HG02943 (cell line): ENCODE measurements around the gene UVRAG.

Source experiments
- ATAC-seq: cut with Tn5 transposase; IDR thresholded peaks from one replicate; pipeline ENCODE4 v1.9.1; 2021; ENCODE audit warnings: mild to moderate bottlenecking, low read depth, moderate library complexity; ENCODE audit not compliant: unreplicated experiment

UVRAG gene

DNA sequence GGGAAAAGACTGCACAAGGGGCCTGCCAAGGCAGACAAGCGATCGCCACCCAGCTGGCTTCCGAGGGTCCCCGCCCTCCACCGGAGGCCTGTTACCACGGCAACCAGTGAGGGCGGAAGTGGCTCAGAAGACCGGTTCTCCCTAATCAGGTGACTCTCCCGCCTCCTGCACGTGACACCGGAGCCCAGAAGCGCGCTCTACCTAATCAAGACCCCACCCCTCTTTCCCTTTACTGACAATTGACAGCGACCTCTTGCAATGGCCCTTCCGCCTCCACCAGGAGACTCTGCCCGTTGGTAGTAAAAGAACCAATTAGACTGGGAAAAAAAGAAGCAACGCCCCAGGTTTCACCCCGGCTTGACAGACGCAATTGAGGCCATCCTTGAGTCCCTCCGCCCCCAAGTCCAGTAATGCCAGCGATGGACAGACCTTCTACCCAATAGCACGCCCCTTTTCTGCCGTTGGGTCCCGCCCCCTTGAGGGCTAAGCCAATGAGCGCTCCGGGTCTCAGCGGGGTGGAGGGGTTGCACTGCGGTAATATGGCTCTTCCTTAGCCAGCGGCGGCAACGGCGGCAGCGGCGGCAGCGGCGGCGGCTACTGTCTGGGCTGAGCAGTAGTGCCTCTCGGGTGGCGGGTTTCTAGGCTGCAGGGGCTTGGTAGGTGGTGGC, at the start of gene UVRAG:
UVRAG (plus strand) TSS at position 534 of the 668 bp plus-strand sequence. CDS start 198 bp downstream, outside the sequence.
- peak; percentile 75 for ATAC-seq

DNA sequence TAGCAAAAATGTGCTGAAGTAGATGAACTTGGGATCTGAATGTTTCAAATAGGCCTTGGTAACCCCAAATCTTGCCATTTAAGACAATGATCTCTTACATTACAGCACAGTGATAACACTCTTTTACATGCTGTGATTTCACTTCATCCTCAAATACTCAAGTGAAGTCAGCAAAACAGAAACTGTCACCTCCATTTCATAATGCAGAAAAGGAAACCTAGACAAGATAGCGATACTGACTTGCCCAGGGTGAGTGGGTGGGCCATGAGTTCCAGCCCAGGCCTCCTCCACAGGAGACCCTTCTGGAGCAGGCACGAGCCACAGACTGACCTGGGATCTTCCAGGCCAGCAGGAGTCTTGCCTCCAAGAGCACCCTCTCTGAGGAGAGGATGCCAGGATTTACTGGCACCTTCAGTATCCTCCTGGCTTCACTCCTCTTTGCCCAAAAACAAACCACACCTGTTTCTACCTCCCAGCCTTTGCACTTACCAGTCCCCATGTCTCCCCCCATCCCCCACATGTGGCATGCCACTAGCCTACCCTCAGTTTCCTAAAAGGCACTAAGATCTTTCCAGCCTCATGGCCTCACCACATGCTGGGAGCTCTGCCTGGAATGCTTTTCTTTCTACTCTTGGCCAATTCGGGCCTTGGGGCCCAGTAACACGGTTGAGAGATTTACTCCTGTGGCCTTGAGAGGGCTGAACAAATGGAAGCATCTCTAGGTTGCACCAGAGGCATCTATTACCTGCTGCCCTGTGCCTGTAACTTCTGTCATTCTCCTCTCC, 48.4 kb upstream of the UVRAG start:
- ATAC-seq: no peak

DNA sequence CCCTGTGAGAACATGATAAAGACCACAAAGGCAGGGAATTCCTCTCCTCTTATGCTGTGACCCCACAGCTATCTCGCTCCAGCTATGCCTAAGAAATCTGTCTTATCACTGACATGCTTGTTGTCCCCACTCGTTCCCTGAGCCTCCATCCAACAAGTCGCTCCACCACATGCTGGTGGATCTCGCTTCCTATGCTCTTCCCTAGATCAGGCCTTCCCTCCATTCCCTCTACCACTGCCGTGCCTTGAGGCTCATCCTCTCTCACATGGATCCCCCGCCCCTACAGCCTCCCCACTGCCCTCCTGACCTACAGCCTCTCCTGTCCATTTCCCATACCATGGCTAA, 47.8 kb upstream of the UVRAG start:
- no peak for ATAC-seq

DNA sequence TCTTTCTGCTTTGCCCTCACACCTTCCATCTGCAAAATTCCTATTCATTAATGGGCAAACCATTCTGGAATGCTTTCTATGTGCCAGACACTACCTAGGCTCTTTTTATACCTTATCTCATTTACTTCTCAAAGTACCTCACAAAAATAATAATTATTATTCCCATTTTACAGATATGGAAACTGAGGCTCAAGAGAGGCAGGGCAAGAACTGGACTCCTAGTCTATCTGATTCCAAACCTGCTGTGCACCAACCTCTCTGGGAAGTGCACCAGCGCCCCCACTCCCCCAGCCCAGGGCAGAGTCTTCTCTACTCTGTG, 47.3 kb upstream of the UVRAG start:
- ATAC-seq: no peak

DNA sequence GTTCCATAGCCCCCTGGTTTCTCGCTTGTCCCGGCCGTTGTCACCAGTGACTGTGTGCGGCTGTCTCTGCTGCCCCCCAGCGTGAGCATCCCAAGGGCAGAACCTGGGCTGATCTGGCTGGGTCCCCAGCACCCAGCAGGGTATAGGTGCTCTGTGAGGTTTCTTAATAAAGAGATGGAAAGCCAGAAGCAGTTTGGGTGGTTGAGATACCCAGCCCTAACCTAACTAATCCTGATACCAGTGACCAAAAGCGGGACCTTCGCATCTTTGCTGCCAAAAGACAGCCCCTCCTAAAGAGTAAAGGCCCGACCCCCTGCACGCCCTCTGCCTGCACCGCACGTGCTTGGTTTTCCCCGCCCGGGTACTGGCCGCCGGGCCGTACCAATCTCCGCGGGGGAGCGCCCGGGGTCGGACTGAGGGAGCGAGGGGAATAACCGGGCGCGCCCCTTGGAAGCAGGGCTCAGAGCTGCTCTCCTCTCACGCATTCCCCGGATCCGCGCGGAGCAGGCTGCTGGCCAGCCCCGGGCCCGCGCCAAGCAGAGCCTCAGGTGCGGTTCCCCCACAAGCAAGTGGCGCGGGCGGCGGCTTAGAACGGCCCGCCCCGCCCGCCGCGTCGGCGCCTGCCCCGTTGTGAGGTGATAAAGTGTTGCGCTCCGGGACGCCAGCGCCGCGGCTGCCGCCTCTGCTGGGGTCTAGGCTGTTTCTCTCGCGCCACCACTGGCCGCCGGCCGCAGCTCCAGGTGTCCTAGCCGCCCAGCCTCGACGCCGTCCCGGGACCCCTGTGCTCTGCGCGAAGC, 46.7 kb upstream of the UVRAG start, which contains the start of gene DGAT2:
DGAT2 (plus strand) TSS at position 667 of the 797 bp plus-strand sequence. CDS start 214 bp downstream, outside the sequence.
- ATAC-seq: peak; percentile 58

DNA sequence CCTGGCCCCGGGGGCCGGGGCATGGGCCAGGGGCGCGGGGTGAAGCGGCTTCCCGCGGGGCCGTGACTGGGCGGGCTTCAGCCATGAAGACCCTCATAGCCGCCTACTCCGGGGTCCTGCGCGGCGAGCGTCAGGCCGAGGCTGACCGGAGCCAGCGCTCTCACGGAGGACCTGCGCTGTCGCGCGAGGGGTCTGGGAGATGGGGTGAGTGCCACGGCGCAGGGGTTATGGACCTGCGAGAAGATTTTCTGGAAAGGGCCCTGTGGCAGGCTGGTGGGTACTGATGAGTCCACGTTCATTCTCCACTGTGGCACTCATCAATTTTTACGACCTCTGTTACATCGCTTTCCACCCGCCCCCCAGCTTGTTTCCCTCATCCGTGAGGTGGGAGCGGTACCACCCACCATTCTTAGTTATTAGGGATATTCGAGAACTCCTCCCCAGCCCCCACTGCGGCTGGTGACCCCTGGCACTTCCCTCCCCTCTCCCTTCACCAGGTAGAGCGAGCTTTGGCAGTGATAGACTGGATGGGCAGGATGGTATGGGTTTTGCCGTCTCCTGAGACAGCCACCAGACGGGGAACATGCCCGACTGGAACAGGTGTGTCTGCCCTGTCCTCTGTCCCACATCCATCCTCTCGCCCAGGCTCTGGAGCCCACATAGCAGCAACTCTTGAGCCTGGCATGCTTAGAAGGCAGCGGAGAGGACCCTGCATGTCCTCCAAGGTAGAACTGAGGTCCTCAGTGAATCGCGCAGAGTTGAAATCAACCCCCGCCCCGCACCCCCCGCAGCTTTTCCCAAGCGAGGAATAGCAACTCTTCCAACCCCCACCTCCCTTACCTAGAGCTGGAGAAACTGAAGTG, 45.9 kb upstream of the UVRAG start:
- ATAC-seq: no peak

DNA sequence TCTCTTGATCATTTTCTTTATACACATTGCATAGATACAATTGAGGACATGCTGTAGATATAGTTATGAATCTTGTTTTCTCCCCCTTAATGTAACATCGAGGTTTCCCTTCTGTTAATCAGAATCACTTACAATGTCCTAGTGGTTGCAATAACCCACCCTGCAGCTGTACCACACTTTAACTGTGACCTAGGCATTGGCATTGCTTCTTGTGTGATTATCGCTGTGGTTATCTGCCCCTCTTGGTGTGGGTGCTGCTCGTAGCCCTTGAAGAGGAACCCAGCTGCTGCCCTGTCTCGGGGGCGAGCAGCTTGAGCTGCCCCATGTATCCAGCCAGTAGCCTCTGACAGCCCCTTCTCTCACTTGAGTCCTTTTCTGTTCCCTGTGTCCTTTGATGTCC, 44.9 kb upstream of the UVRAG start:
- no peak for ATAC-seq

DNA sequence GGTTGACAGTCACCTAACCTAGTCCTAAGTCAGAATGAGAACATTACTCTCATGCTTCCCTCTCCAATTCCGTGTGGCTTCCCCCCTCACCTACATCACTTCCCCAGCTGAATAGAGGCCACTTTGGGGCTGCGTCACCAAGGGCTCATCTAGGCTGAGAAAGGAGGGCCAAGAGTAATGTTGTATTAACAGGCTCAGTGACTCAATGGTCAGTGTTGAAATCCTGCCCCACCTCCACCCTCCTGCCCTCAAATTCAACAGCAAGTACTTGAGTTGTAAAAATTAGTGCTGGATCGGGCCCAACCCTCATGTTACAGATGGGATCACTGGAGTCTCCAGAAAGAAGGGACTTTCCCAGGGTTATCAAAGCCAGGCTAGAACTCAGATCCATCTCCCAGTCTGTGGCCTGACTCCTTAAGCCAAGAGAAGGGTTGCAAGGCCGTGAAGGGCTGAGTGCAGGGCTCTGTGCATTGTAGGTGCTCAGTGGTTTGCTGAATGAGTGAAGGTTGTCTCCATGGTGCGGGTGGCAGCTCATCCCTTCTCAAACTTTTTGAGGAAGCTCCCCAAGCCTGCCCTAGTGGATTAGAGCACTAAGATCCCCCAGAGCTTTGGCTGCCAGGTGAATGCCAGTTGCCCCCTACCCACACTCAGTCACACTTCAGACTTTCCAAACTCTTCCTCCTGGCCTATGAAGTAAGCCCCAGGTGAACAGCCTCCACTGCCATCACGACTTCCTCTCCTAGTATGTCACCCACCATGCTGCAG, 43.2 kb upstream of the UVRAG start:
- ATAC-seq: no peak

DNA sequence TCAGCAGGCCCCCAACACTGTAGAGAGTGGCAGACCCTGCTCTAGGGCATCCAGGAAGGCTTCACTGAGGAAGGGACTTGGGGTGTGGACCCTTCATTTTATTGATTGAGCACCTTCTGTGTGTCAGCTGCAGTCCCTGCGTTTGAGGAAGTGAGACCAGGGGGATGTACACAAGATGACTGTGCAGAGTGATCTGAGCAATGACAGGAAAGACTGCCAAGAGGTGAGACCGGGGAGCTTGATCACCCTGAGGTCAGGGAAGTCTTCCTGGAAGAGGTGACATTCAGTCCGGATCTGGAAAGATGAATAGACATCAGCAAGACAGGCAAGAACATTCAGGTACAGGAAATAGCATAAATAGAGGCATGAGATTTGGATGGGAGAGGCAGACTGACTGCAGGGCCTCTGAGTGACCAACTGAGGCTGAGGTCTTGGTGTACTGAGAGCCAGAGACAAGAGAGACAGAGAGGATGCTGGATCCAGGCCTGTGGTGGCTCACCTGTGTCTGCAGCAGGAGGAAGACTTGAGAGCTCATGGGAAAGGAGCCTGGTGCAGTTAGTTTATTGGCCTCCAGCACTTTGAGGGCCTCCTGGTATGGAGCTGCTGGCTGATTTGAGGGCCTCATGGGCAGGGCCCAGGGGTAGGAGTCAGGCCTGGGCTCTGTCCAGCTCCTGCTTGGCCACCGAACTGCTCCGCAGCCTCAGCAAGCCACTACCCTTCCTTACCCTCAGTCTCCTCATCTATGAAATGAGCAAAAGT, 41.2 kb upstream of the UVRAG start:
- ATAC-seq: peak; percentile 76

DNA sequence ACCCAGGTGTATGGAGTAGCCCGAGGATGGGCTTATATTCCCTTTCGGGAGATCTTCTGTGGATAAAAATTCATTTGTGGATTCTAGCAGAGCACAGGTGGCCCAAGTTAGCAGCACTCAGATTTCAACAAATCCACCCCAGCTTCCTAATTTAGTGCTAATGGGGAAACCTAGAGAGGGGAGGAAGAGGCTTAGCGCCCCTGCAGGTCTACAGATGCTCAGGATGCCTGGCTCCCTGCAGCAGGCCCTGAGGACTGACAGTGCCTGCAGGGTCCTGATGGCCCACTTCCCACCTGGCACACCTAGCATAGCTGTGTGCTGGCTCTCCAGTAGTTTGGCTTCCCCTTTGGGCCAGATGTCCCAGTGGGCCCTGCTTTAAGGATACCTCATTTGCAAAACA, 40.0 kb upstream of the UVRAG start:
- no peak for ATAC-seq

DNA sequence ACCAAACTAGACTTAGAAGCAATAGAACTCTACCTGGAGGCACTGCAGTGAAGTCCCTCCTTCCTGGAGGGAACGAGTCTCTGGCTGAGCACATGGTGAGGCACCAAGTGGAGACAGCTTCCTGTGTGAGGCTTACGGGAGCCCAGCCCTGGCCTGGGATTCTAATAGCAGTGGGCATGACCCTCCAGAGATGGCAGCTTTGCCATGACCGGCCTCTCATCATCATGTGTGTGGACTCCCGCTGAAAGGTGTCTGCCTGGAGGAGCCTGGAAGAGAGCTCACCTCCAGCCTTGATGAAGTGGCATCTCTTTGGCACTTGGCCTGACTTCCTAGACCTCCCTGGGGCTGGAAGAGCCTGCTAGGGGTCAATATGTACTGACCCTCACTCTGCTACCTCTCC, 38.5 kb upstream of the UVRAG start:
- ATAC-seq: no peak

DNA sequence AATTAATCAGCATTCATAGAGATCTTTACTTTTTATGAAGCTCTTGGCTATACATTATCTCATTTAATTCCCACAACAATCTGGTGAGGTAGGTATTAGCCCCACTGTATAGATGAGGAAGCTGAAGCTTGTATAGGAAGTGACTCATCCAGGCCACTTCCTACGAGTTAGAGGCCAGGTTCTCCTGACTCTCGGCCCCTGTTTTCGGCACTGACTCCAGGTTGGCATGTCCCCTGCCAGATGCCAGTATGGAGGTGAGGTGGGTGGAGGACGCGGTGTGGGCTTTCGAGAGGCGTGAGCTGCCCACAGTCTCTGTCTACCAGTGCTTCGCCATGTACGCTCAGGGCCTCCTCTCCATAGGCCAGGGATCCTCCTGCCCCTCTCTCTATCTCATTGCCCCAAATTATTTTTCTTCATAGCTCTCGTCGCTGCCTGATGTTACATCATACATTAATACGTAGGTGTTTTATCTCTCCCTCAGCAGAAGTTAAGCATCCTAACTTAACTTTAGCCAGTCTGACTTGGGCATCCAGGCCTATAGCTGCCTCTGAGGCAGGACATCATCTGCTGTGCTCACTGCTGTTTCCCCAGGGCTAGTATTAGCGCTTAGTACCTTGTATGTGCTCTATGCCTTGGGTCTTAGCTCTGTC, 37.4 kb upstream of the UVRAG start:
- no peak for ATAC-seq

DNA sequence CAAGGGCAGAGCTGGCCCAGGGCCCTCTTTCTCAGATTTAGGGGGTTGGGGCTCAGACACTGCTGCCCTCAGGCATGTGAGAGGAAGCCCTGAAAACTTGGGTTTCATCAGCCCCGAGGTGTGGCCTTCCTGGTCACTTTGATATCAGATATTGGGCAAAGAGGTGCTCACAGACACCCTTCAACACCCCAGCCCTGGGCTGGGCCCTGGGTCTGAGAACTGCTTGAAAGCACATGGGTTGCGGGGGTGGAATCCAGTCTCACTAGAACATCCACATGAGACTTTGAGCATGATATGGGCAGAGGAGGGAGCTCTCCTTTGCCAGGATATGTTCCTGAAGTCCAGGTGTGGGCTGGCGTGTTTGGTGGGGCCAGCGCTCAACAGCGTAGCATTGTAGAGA, 36.0 kb upstream of the UVRAG start:
- ATAC-seq: no peak

DNA sequence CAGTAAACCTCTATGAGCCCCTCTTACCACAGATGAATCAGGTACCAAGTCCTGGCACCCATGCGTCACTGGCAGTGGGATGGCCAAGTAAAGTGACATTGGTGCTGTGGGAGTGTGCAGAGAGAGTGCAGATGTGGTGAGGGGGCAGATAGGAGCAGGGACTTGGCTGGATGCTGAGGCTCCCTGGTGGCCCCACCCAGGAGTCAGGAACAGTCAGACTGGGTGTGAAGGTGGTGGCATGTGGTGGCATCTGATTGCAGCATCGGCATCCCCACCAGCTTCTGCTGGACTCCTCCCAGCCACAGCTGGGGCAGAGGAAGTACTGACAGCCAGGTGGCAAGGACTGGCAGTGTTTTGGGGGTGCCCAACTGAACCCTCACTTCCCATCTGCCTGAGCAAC, 35.0 kb upstream of the UVRAG start:
- ATAC-seq: no peak

DNA sequence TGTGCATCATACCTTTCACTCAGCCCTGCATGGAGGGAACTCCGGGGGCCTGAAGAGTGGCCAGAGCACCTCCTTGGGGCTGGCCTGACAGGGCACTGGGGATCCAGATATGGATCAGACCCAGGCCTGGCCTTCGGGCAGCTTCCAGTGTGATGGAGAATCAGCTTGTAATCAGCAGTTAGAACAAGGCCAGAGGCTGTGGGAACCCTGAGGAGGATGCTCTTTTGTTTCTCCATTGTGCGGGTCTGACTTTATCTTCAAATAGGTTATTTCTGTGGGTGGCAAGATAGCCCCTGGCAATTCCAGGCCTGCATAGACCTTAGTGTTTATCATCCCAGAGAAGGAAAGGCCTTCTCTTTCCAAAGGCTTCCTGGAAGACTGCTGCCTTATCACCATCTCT, 34.1 kb upstream of the UVRAG start:
- no peak for ATAC-seq

DNA sequence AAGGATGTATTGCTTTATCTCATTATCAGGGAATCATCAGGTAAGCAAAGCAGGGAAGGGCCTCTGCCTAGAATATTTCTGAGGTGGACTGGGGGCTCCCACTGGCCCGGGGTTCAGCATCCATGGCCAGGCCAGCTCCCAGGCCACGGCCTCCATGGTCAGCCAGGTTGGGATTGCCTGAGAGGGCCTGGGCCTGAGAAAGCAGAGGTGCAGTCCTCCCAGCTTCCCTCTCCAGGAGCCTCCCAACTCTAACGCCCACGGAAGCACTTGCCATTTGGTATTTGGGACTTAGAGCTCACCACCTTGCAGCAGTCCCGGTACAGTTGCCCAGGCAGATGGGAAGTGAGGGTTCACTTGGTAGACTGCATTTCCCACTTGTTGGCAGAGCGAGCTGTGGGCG, 33.7 kb upstream of the UVRAG start:
- no peak for ATAC-seq

DNA sequence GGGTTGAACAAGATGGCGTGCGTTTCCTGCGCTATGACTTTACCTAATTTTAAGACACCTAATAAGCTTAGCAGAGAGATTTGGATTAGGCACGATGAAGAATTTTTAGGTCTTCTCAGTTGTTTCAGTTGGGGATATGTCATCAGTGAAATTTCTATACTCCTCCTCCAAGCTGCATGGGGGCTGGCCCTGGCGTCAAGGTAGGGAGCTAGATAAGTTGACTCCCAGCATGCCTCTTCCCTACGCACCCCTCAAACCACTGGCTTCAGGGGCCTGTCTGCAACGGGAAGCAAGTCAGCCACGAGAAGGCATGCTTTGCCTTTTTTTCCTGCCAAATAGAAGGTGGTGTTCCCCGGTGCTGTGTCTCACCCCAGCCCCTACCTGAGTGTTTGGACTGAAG, 33.2 kb upstream of the UVRAG start:
- no peak for ATAC-seq

DNA sequence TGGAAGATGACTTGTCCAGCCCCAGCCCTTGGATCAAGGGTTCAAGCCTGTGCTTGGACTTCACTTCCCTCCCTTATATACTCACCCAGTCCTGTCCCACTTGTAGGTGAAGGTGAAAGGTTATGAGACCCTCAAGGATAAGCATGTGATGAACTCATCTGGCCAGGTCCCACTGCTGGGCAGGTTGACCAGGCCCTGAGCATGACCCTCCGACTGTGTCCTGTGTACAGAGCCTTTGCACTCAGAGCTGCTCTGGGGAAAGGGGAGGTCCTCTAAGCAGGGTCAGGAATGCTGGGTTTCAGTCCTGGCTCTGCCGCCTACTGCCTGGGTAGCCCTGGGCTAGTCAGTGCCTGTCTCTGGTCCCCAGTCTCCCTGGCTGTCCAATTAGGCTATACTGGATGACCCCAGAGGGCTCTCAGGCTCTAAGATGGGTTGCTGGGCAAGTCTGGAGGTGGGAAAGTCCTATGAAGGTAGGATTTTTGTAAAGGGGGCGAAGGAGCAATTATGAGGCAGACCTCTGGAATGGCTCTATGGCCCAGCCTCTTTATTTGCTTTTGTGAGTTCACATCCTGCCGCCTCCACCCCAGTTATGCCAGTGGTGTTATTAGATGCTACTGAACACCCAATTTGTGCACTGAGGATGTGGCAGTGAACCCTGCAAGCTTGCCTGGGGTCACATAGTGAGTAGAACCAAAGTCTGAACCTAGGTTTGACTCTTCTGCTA, 32.3 kb upstream of the UVRAG start:
- ATAC-seq: no peak
